Left ventricle myocardium inferior (tissue), 1 donor: ENCODE measurements around the gene ZNF628. TPM values are rescaled to one million over a fixed set of nuclear protein-coding genes. Genes with fewer than 3 reads are reported as not detected.
A peak's percentile ranks its signal among the peaks of the same experiment; 100 is the strongest.

Experiments
- DNase-seq: peaks from one replicate; pipeline ENCODE4 v3.0.0-alpha.2; 2020
- H3K27ac ChIP-seq: fragments of 200-600 bp; replicated peaks from 2 replicates; pipeline ENCODE4 v1.8.0; 2021
- H3K27me3 ChIP-seq: fragments of 200-600 bp; 2 replicates; pipeline ENCODE4 v1.8.0; 2021; ENCODE audit warnings: low read depth
- H3K36me3 ChIP-seq: fragments of 200-600 bp; 2 replicates; pipeline ENCODE4 v1.8.0; 2021
- H3K4me1 ChIP-seq: fragments of 200-600 bp; 2 replicates; pipeline ENCODE4 v1.8.0; 2021
- H3K4me3 ChIP-seq: fragments of 200-600 bp; 2 replicates; pipeline ENCODE4 v1.8.0; 2021; ENCODE audit warnings: mild to moderate bottlenecking, moderate library complexity
- H3K9me3 ChIP-seq: fragments of 200-600 bp; replicated peaks from 2 replicates; pipeline ENCODE4 v1.8.0; 2021
- intact Hi-C: fragments of 100-400 bp; cut with micrococcal nuclease; formaldehyde crosslinking; loops from one replicate; pipeline ENCODE4 v1.11.0; 2022
- total RNA-seq: library from RNA; stranded (reverse); fragmentation: NEBNext Ultra II Directional; extraction: Animal tissue kit (Norgen Biotek cat#: 25700); gene quantifications from one replicate; pipeline ENCODE4 v1.2.1, GENCODE V29; 2021
- TF ChIP-seq, protein P1 (sequence below): fragments of 200-600 bp; IDR thresholded peaks from 2 replicates; pipeline ENCODE4 v1.8.0; 2021; ENCODE audit warnings: antibody characterized with exemption, mild to moderate bottlenecking, borderline replicate concordance
- donor health status: DM: no; HTN: yes; CAD: no; lungs with severe emphysema.

ZNF628 gene
- total RNA-seq, 1 donor from 2014 or later, result 5.4 TPM

DNA sequence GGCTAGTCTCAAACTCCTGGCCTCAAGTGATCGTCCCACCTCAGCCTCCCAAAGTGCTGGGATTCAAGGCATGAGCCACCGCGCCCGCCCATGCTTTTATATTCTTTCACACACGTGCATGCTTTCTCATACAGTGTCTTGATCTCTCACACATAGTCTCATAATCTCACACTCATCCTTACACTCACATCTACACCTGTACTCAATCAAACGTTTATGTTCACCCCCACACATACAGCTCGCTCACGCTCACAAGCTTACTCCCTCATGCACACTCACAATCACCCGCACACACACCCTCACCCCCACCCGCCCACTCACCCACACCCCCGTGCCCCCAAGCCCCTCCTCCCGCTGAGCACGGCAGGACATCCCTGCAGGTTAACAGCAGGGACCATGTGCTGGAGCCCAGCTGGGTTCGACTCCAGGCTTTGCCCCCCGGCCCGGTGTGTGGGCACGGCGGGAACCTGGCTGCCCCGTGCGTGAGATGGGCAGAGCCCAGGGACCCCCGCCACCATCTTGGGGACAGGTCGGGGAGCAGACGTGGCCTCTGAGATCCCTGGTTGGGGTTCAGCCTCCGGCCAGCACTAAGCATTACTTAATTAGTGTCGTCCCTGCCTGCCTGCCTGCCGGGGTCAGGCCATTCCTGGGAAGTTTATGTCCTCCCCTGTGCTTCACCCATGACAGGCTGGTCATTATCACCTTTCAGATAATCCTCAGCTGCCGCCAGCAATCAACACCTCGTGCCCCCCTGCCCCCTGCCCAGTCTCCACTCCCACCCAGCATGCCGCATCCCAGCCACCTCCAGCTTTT is 49.1 kb downstream of the ZNF628 start:
- DNase-seq, result no peak
- H3K36me3 ChIP-seq, result no peaks in the 10 kb centered on the region
- peaks cover 27% of the 10 kb centered on the region for H3K4me1 ChIP-seq
- H3K4me3 ChIP-seq, result peak overlapping the region; percentile 38
- peak overlapping the region; percentile 81 for H3K27ac ChIP-seq
- TF ChIP-seq, protein P1, sequence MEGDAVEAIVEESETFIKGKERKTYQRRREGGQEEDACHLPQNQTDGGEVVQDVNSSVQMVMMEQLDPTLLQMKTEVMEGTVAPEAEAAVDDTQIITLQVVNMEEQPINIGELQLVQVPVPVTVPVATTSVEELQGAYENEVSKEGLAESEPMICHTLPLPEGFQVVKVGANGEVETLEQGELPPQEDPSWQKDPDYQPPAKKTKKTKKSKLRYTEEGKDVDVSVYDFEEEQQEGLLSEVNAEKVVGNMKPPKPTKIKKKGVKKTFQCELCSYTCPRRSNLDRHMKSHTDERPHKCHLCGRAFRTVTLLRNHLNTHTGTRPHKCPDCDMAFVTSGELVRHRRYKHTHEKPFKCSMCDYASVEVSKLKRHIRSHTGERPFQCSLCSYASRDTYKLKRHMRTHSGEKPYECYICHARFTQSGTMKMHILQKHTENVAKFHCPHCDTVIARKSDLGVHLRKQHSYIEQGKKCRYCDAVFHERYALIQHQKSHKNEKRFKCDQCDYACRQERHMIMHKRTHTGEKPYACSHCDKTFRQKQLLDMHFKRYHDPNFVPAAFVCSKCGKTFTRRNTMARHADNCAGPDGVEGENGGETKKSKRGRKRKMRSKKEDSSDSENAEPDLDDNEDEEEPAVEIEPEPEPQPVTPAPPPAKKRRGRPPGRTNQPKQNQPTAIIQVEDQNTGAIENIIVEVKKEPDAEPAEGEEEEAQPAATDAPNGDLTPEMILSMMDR, result no peak
- intact Hi-C loops, result no loop called here
- peaks cover 15% of the 10 kb centered on the region for H3K27me3 ChIP-seq
- no peaks in the 10 kb centered on the region for H3K9me3 ChIP-seq

DNA sequence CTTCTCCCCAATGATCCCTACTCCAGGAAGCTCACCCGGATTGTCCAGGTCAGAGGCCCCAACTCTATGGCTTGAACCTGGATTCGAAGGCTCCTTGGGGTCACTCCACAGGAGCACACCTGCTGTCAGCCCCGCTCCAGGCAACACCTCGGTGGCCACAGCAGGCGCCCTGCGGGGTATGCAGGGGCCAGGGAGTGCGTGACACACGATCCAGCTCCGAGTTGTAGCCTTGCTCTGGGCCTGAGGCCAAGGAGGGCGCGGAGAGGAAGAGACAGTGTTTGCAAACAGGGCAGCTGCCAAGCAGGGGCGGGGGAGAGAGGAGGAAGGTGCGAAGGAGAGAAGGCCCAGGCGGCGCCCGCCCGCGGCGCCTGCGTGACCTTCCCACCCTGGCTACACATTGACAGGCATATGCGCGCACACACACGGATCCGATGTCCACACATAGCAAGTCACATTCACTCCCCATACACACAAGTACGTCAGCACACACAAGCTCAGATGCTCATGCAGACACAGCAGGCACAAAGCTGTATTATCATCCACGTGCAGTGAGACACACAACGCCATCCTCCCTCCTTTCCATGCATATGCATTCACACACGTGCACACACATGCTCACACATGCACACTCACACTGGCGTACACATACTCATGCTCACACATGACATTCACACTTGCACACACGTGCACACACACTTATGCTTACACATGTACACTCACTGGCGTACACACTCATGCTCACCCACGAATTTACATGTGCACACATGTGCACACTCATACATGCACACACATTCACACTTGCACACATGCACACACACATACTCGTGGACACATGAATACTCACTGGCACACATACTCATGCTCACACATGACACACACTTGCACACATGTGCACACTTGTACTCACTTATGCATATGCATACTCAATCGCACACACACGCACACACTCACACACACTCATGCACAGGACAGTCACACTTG is 50.1 kb downstream of the ZNF628 start:
- Histone ChIP-seq H3K27me3 (peaks cover 24% of the 10 kb centered on the region), H3K27ac (peak overlapping the region; percentile 81), H3K9me3 (no peaks in the 10 kb centered on the region), H3K36me3 (no peaks in the 10 kb centered on the region), H3K4me1 (peaks cover 20% of the 10 kb centered on the region), H3K4me3 (peak overlapping the region; percentile 38)
- TF ChIP-seq, protein P1, result no peak
- intact Hi-C loops, result no loop called here
- peak; percentile 82 for DNase-seq

DNA sequence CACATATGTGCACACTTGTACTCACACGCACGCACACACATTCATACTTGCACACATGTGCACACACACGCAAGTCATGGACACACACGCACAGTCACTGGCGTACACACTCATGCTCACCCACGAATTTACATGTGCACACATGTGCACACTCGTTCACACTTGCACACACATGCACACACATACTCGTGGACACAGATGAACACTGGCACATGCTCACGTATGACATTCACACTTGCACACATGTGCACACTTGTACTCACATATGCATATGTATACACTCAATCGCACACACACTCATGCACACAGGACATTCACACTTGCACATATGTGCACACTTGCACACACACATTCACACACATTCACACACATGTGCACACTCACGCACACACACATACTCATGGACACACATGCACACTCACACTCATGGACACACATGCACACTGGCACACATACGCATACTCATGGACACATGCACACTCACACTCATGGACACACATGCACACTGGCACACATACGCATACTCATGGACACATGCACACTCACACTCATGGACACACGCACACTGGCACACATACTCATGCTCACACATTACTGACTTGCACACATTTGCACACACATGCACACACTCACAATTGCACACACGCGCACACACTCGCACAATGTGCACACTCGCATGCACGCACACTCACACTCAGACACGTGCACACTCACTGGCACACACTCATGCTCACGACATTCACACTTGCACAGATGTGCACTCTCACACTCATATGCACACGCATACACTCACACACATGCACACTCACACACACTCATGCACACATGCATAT is 51.0 kb downstream of the ZNF628 start:
- no peak overlapping the region for H3K4me3 ChIP-seq
- no peak for DNase-seq
- H3K27me3 ChIP-seq, result peaks cover 25% of the 10 kb centered on the region
- no peaks in the 10 kb centered on the region for H3K36me3 ChIP-seq
- H3K4me1 ChIP-seq, result peaks cover 15% of the 10 kb centered on the region
- no peak overlapping the region for H3K27ac ChIP-seq
- no peaks in the 10 kb centered on the region for H3K9me3 ChIP-seq
- intact Hi-C loops, result no loop called here
- TF ChIP-seq, protein P1, result no peak

DNA sequence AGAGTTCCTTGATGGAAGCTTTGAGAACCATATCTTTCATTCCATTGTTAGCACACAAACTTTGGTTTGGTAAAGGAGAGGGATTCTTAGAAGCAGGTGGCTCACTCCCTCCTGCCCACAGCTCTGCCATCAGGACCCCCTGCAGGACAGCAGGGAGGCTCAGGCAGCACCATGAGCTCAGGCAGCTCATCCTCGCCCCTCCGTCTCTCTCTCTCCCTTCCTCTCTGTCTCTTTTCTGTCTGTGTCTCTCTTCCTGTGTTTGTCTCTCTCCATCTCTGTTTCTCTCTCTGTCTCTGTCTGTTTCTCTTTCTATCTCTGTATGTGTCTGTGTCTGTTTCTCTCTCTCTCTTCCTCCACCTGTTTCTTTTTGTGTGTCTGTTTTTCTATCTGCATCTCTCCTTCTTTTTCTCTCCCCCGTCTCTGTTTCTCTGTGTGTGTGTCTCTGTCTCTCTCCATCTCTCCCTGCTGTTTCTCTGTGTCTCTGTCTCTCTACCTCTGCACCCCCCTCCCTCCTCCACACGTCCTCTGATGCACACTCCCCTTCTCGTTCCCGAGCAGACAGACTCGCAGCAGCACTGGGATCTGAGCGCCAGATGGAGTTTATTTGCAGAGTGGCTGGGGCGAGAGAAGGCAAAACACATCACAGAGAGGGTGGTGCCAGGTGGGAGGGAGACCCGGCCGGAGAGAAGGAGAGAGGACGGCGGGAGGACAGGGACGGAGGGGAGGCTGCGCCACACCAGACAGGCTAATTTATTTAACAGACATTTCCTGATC is 51.8 kb downstream of the ZNF628 start:
- H3K36me3 ChIP-seq, result no peaks in the 10 kb centered on the region
- H3K9me3 ChIP-seq, result no peaks in the 10 kb centered on the region
- peaks cover 15% of the 10 kb centered on the region for H3K4me1 ChIP-seq
- peaks cover 25% of the 10 kb centered on the region for H3K27me3 ChIP-seq
- DNase-seq, result no peak
- intact Hi-C loops, result no loop called here
- no peak overlapping the region for H3K27ac ChIP-seq
- H3K4me3 ChIP-seq, result no peak overlapping the region
- TF ChIP-seq, protein P1, result no peak
